Right ventricle myocardium superior (tissue), 1 donor: Measurements from ENCODE around the gene CTSE. TPM values are rescaled to one million over a fixed set of nuclear protein-coding genes. Genes with fewer than 3 reads are reported as not detected.
"Not testable (repeated sequence)": the region's sequence is repeated elsewhere in the genome, so short reads cannot be mapped to it uniquely, and the experiment has no call there.

Experiments
- ATAC-seq: fragments of 200-7000 bp; cut with Tn5 transposase; one replicate; pipeline ENCODE4 v1.9.1; 2020; ENCODE audit warnings: mild to moderate bottlenecking; ENCODE audit not compliant: poor library complexity
- DNase-seq: peaks from one replicate; pipeline ENCODE4 v3.0.0-alpha.2; 2020
- intact Hi-C: fragments of 100-400 bp; cut with DNase I; formaldehyde crosslinking; loops from one replicate; pipeline ENCODE4 v1.11.2; 2022
- total RNA-seq: library from RNA; stranded (reverse); fragmentation: NEBNext Ultra II Directional; extraction: Animal tissue kit (Norgen Biotek cat#: 25700); gene quantifications from one replicate; pipeline ENCODE4 v1.2.1, GENCODE V29; 2021
- donor health status: DM: no; HTN: yes; CAD: no; lungs with severe emphysema.

CTSE gene
- total RNA-seq, 1 donor from 2014 or later = not detected

DNA sequence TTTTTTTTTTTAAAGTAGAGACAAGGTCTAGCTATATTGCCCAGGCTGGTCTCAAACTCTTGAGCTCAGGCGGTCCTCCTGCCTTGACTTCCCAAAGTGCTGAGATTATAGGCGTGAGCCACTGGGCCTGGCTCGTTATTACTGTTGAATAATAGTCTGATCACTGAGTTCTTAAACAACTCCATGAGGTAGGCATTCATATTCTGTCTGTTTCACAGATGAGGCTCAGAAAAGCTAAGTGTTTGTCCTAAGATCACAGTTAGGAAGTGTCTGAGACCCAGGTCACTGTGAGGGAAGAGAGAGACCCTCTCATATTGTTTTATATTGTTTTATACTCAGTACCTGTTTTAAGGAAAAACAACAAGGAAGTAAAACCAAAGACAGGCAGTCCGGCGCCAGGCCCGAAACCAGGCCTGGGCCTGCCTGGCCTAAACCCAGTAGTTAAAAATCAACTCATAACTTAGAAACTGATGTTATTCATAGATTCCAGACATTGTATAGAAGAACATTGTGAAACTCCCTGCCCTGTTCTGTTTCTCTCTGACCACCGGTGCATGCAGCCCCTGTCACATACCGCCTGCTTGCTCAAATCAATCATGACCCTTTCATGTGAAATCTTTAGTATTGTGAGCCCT lies 28.7 kb upstream of the CTSE start:
- DNase-seq, intact Hi-C loops, ATAC-seq: not testable (repeated sequence)

DNA sequence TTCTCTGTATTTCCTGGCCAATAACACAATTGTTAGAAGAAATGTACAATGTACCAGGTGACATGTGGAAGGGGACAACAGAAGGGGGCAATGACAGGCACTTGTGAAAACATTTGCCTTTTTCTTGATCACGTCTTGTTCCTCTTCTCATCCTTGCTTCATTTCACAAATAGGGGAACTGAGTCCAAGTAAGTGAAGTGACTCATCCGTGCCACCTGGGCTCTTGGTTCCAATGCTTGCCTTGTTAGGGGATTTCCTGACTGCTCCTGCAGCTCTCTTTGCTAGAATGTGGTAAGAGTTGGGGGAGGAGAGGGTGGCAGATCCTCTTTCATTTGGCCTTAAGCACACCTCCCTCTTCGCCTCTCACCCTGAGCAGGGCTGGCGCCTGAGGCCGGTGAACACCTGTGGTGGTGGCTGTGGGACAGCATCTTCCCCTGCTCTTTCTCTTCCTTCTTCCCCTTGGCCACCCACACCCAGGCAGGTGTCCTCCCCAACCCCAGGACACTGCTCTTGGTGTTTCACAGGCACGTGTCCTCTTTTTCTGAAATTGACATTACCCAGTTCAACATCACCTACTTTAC lies 27.1 kb upstream of the CTSE start:
- no peak for DNase-seq
- intact Hi-C loops = no loop called here
- no peak for ATAC-seq

DNA sequence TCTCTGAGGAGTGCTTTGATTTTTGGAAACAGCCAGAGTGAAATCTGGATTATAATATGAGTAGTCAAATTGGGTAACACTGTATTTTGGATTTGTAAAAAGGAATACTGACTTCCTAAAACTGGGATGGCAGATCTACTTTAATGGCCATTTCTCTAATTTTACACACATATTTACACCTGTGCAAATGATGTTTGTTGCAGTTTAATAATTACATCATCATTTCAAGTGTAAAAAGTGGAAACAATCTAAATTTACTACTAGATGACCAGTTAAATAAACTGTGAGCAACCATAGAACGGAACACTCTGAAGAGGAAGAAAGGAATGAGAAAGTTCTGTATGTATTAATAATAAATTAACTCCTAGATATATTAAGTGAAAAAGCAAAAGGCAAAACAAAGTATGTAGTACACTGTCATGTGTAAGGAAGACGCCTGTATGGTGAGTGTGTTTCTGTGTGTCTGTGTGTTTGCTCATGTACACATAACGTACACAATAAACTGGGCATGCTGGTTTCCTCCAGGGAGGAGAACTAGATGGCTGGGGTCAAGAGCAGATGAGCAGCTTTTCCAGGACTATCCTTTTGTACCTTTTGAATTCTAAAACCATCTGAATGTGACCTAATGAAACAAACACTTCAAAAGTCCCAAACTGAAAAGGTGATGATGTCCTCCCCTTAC lies 26.4 kb upstream of the CTSE start:
- ATAC-seq (no peak), DNase-seq (no peak)
- intact Hi-C loops = no loop called here

DNA sequence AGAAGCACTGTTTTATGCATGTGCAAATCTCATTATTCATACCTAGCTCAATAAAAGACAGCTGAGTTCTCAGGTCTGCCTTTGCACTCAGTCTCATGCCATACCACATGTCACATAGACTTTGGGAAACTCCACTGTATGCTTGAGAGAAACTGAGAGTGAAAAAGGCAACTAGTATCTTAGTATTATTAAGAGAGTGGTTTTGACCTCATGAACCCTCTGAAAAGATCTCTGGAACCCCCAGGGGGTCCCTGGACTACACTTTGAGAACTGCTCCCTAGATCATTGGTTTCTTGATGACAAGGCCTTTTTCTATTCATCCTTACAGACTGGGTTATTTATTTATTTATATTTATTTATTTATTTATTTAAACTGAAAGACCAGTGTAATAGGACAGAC lies 25.6 kb upstream of the CTSE start:
- DNase-seq (no peak), ATAC-seq (no peak)

DNA sequence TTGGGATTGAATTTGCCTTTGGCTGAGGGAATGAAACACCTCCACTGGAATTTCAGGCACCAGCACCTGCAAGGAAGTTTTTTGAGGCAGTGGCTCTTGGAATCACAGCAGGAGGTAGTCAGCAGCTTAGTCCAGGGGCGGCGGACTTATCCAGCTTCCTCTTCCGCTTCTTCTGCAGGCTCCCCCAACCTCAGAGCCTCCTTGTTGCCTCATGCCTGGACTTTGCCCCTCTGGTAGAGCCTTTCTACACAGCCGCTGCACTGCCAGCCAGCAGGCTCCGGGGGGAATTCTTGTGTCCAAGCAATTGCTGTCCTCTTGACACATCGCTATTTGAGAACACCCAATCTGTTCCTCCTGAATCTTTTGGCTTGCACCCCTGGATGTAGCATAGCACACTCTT lies 24.9 kb upstream of the CTSE start:
- peak; percentile 48 for ATAC-seq
- intact Hi-C loops = no loop called here
- no peak for DNase-seq

More for the DNA sequence above, 25.6 kb upstream of the CTSE start:
- intact Hi-C loops = no loop called here

DNA sequence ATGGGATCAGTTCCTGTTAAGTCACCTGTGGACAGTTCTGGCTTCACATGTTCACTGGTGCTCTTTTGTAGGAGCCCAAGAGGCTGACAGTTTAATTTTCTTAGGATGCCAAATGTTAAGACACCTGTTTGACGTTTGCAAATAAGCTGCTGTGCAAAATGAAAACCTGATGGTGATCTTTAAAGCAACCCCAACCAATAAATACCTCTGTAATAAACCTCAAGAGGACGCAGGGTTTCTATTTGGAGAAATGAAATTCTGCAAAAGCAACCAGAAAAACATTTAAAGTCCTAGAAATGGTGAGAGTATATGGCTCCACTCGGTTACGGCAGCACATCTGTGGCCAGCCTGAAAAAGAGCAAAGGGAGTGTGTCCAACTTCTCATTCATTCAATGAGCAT lies 23.6 kb upstream of the CTSE start:
- ATAC-seq (no peak), DNase-seq (no peak)
- intact Hi-C loops = no loop called here

DNA sequence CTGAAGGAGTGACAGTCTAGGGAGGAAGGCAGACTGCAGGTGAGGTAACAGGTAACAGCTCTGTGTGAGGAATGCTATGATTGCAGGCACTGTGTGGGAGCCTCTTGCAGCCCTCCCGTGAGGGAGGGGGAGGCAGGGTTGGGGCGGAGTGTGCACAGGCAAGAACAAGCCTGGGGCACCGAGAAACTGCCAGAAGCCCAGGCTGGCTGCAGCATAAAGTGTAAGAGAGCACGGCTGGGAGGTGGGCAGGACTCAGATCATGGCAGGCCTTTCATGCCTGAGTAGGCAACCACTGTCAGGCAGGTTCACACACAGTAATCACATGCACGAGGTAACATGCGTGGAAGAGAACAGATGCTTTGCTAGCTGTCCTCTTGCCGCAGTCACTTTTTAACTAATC lies 17.9 kb upstream of the CTSE start:
- intact Hi-C loops = no loop called here
- DNase-seq (no peak), ATAC-seq (no peak)

DNA sequence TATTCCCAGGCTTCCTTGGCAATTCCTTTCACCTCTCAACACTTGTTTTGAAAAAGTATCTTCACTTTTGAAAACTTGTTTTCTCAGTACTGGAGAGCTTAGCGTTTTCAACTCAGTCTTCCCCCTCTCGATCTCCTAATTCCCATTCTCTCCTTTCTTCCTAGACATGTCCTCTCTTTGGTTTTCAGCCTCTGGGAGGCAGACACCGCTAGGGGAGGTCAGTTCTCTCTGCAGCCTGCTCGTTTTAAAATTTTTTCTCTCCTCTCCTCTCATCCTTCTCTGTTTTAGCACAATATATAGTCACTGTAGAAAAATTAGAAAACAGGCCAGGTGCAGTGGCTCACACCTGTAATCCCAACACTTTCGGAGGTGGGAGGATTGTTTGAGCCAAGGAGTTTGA lies 16.6 kb upstream of the CTSE start:
- DNase-seq = no peak
- intact Hi-C loops = no loop called here
- no peak for ATAC-seq

DNA sequence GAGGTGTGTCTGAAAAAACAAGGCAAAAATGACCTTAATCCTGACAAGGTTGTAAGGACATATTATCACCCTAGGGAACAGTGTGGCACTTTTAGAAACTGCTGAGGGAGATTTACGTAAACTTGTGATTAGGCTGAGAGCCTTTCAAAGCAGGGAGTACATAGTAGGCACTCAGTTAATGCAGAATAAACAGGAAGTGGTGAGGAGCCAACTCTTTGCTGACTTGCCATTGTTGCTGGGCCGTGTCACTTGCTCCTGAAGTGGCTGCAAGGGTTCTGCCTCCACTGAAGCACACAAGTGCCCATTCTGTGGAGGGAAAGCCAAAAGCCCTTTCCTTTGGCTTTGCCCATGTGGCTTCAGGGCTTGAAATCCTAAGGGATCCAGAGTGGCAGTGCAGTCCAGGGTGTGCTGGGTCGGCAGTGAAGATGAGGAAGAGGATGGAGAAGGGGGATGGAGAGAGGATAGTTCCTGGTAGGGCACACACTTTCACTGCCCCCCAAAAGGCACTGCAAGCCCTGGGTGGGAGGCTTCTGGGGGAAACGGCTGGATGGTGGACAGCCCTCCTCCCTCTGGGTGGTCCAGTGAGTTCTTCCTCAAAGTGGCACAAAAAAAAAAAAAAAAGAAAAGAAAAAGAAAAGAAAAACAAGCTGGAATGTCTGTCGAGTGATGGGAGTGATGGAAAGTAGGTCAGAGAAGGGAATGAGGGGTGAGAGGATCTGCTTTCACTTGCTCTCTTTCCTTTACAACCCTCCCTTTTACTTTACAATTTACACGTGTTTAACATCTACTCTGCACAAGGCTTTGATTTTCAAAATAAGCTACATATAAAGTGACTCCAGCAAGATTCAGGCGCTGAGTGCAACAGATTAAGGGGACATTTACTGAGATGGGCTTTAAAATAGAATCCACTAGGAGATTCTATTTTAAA lies 15.6 kb upstream of the CTSE start:
- DNase-seq (no peak), ATAC-seq (no peak)
- intact Hi-C loops = no loop called here

DNA sequence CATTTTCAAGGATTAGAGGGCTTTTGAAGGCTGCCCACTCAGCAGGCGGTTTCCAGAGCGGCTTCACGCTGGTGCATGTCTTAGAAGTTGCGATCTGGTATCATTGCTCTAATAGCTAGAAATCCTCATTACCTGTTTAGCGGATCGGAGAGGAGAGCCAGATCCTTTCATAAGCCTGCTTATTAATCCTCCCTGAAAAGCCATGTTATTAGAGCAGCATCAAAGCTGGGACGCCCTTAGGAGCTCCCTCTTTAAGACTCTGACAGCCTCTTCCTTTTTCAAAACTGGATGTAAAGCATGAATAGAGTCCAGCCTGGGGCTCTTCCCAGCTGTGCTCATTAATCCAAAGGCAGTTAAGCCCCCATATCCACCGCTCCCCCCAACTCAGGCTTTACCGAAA lies 13.9 kb upstream of the CTSE start:
- DNase-seq (no peak), ATAC-seq (no peak)
- intact Hi-C loops = no loop called here

DNA sequence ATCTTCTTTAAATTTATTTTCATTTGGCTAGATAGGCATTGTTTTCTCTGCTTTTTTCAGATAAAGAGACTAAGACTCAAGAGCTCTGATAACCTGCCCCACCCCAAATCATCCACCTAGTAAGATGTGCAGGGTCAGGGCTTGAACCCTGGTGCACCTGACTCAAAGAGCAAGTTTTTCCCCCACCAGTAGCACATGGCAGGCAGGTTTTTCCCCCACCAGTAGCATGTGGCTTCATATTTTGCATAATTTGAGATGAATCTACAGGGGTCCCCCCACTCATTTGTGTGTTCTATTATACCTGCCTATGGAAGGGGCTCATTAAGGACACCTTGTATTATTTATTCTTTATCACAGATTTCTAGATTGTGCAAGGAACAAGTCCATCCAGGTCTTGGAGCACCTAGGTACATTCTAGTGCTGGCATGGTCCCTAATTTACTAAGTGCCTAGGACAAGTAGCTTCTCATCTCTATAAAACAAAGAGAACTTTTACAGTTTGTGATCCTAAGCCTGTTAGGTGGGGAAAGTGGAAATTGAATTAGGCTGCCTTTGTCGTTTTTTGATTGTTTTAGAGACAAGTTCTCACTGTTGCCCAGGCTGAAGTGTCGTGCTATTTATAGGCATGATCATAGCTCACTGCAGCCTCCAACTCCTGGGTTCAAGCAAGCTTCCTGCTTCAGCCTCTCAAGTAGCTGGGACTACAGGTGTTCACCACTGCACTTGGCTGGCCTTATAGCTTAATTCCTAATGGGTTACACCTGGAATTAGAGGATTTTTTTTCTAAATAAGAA lies 13.2 kb upstream of the CTSE start:
- intact Hi-C loops = no loop called here
- no peak for ATAC-seq
- no peak for DNase-seq

DNA sequence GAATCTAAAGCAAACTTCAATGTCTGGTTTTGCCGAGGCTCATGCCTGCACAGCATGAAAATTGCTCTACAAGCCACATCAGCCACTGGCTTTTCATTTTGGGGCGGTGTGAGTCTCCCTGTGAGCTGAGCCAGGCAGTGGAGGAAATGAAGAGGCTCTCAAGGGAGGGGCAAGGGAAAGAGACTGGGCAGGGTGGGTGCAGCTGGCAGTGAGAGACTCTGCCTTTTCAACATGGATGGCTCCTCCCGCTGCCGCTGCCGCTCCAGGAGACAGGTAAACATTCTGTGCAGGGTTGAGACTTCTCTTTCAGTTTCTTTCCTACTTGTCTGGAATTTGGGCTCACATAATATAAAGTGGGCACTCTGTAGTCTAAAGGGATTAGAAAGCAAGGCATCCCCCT lies 11.3 kb upstream of the CTSE start:
- ATAC-seq = no peak
- intact Hi-C loops = no loop called here
- DNase-seq = no peak

DNA sequence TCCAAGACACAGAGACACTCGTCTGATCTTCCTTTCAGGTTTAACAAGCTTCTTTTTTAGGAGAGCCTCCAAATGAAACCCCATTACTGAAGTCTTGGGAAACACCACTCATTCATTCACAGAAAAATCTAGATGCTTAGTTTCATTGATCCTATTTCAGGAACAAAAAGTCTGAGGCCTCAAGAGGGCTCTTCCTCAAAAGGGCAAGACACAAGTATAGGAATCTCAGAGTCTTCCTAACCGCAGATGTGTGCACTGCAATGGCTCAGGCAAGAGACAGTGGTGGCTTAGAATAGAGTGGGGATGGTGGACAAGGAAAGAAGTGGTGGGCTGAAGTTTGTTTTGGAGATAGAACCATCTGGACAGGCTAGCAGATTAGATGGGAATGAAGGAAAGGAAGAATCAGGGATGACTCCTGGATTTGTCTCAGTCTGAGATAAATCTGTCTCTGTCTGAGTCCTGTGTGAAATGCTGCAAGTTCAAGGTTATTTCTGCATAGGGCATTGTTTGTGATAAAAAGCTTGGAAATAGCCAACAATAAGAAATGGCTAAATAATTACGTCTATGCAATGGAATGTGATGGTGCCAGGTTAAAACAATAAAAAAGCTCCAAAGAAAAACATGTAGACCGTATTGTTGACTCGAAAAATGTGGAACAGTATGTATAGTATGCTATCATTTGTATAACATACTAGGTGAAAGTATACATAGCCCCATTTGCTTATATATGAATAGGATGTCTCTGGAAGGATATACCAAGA lies 8.9 kb upstream of the CTSE start:
- intact Hi-C loops = loop anchor here (2.0 kb wide), 1 partner anchor 74 kb away; no protein-coding TSS in a partner anchor
- no peak for DNase-seq
- no peak for ATAC-seq

DNA sequence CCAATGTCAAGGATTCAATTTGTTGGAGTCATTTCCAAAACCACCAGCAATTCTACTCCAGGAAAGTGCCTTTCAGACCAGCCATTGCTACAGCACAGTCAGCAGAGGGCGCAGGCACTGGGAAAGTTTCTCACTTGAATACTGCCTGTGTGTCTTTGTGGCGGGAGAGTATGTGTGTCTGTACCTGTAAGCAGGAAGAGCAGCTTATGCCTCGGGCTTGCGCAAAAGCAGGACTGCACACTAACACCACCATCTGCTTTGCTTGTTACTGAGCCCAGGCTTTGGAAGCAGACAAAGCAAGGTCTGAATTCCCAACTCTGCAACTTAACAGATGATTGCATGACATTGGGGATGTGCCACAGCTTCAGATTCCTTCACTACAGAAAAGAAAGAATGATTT lies 7.0 kb upstream of the CTSE start:
- ATAC-seq (peak; percentile 89), DNase-seq (peak; percentile 58)
- intact Hi-C loops = no loop called here

DNA sequence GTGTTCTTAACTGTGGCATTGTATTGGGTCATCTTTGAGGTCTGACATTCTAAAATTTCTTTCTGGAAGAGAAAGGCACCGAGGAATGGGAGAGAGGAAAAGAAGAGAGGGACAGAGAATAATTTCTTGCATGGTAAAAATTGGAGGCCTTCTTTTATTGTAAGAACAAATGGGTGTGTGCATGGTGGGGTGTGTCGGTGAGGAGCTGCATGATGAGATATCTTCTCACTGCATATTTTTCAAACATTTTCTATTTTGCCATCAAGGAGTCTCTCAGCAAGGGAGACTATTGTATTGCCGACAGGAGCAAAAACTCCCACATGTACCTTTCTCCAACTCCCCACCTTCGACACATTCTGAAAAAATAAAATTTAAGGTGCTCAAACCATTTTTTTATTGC lies 6.5 kb upstream of the CTSE start:
- no peak for DNase-seq
- no peak for ATAC-seq
- intact Hi-C loops = no loop called here

DNA sequence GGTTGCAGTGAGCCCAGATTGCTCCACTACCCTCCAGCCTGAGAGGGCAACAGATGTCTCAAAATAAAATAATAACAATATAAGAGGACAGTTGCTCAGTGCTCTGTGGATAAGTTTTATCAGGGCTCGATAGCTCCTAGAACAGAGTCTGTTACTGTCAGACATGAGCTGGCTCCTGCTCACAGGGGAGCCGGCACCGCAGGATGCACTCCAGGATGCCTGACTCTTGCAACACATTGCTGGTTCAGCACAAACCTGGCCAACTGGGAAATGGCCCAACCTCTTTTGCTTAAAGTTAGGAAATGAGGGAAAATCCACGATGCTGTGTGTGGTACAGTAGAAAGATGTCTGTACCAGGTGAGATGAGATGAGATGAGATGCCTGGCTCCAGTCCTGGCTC lies 5.8 kb upstream of the CTSE start:
- peak; percentile 75 for ATAC-seq
- DNase-seq = peak; percentile 73
- intact Hi-C loops = no loop called here

DNA sequence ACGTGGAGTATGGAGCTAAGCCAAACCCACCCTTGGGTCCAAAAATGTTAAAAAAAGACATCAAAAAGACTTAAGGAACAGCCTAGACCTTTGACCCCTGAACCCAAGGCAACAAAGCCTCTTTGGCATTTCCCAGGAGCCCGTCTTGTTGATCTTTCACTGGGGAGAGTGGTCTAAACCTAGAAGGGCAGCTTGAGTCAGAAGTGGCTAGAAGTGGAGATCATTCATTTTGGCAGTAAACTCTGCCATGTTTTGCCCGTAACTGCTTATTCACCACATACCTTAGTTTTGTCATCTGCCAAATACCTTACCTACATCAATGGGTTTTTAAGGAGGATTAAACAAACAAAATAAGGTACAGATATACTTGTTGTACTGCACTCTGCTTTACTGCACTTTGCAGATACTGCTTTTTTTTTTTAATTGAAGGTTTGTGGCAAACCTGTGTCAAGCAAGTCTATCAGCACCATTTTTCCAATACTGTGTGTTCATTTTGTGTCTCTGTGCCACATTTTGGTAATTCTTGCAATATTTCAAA lies 1.7 kb upstream of the CTSE start:
- DNase-seq (no peak), ATAC-seq (no peak)
- intact Hi-C loops = no loop called here

DNA sequence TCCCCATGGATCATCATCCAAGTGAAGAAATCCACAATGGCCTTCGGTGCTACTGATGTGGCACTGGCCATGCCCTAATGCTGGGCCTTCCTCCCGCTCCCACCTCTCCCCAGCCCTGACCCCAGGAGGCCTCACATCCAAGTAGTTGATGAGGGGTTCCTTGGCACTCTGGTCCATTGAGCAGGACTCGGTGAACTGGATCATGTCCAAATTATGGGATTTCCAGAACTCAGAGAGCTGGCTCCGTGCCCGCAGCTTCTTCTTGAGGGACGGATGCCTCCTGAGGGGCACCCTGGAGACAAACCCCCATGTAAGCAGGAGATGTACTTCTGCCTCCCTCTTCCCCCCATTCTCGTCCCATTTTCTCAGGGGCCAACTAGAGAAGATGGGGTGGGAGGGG lies 929 bp downstream of the CTSE start:
- ATAC-seq (no peak), DNase-seq (no peak)
- intact Hi-C loops = no loop called here
